ENCODE data around the gene FBXL14.
"Not testable (repeated sequence)": the region's sequence is repeated elsewhere in the genome, so short reads cannot be mapped to it uniquely, and the experiment has no call there.

FBXL14 gene

GRCh38 chr12:1567852-1568251 is 26.5 kb downstream of the FBXL14 start:
- DNase-seq: no peak

- DNase-seq: no peak
Observed at GRCh38 chr12:1566449-1567135, 27.8 kb downstream of the FBXL14 start.

GRCh38 chr12:1565172-1565571 is 29.2 kb downstream of the FBXL14 start:
- no peak for DNase-seq

- DNase-seq: peak; percentile 42
Observed at GRCh38 chr12:1564067-1564466, 30.3 kb downstream of the FBXL14 start.

GRCh38 chr12:1562813-1563407 is 31.5 kb downstream of the FBXL14 start:
- DNase-seq: peak; percentile 45

GRCh38 chr12:1560704-1561103 is 33.7 kb downstream of the FBXL14 start:
- no peak for DNase-seq

GRCh38 chr12:1559676-1560091 is 34.7 kb downstream of the FBXL14 start:
- DNase-seq: no peak

- not testable (repeated sequence) for DNase-seq
Observed at GRCh38 chr12:1558108-1558507, 36.3 kb downstream of the FBXL14 start.

GRCh38 chr12:1553987-1554982 is 40.1 kb downstream of the FBXL14 start:
- no peak for DNase-seq

- no peak for DNase-seq
Observed at GRCh38 chr12:1553536-1553935, 40.8 kb downstream of the FBXL14 start.

GRCh38 chr12:1552911-1553491 is 41.4 kb downstream of the FBXL14 start:
- peak; percentile 69 for DNase-seq

- peak; percentile 11 for DNase-seq
Observed at GRCh38 chr12:1552171-1552570, 42.2 kb downstream of the FBXL14 start.

- DNase-seq: no peak
Observed at GRCh38 chr12:1551496-1551895, 42.9 kb downstream of the FBXL14 start.

GRCh38 chr12:1546931-1547640 is 47.3 kb downstream of the FBXL14 start:
- DNase-seq: no peak

GRCh38 chr12:1544996-1545700 is 49.2 kb downstream of the FBXL14 start:
- DNase-seq: peak; percentile 39

GRCh38 chr12:1542599-1542998 is 51.8 kb downstream of the FBXL14 start:
- no peak for DNase-seq

- peak; percentile 37 for DNase-seq
Observed at GRCh38 chr12:1540690-1541089, 53.7 kb downstream of the FBXL14 start.

GRCh38 chr12:1539135-1539534 is 55.2 kb downstream of the FBXL14 start:
- no peak for DNase-seq

- no peak for DNase-seq
Observed at GRCh38 chr12:1536817-1537216, 57.6 kb downstream of the FBXL14 start.

- DNase-seq: no peak
Observed at GRCh38 chr12:1534748-1535147, 59.6 kb downstream of the FBXL14 start.

- DNase-seq: peak; percentile 51
Observed at GRCh38 chr12:1533602-1534304, 60.6 kb downstream of the FBXL14 start.

Data from fibroblast of skin of right biceps (primary cell).